ENCODE measurements around the gene SRSF5. TPM values are rescaled to one million over a fixed set of nuclear protein-coding genes. Genes with fewer than 3 reads are reported as not detected.

SRSF5 gene
- total and polyA plus RNA-seq, 2 of the 8 experiments (the other 6 are each of a cell fraction or from before 2014, with no cell fraction given), result 101 to 238 TPM

DNA sequence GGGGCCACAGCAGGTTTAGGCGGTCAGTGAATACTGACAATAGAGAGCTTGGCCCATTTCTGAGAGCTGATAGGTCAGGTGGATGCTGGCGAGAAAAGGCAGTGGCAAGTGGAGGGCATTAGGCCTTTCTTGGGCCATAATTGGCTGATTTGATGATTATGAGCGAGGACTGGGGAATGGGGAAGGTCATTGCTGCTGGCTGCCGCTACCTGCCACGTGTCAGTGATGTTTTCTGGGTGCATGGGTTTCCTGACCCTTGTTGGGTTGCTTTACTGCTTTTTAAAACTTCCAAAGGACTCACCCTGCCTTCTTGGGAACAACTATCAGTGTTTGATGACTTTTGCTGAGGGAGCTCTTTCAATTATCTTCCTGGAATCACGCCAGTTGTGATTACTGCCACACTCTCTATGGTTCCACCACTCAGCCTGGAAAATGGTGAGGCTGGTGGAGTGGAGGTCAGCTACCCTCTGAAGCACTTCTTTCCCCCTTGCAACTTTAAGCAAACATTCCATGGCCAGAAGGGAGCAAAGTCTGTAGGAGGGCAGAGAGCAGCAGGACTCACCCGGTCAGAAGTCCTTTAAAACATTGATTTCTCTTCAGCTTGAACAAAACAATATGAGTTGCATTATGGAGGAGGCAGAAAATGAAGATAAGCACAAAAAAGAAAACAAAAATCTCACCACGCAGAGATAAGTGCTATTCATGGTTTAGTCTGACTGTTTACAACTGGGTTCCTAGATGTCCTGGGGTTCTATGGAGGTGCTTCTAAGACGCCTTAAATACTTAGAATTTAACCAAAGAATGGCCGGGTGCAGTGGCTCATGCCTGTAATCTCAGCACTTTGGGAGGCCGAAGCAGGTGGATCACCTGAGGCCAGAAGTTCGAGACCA is 42.2 kb downstream of the SRSF5 start (continued):
- TF ChIP-seq EZH2 (IDR thresholded peaks at IDR 0.05; ENCODE audit: low read depth, low read length, severe bottlenecking) (no peak), SP4 (IDR thresholded peaks at IDR 0.05; ENCODE audit: low read length) (no peak), JUND (IDR thresholded peaks at IDR 0.05; ENCODE audit: low read length) (no peak), HDAC2 (IDR thresholded peaks at IDR 0.05; ENCODE audit: borderline replicate concordance in 1 of 2, low read depth in 2 of 2, low read length in 2 of 2) (no peak), KDM5A (IDR thresholded peaks at IDR 0.05; ENCODE audit: low read length) (no peak)

Data from H1 (cell line).